Heart right ventricle (tissue), 16 donors: Measurements from ENCODE around the gene LRP1B. TPM values are rescaled to one million over a fixed set of nuclear protein-coding genes. Genes with fewer than 3 reads are reported as not detected.

ENCODE experiments used
- ATAC-seq, 8 donors: fragments of 200-7000 bp; cut with Tn5 transposase; one replicate each; pipeline ENCODE4 v1.9.1; 2020; ENCODE audit warnings: mild to moderate bottlenecking in 8 of 8, moderate library complexity in 8 of 8, moderate number of reproducible peaks in 1 of 8
- DNase-seq, 2 donors: peaks; one replicate each; pipeline ENCODE4 v3.0.0-alpha.2; 2020
- H3K27ac ChIP-seq, 10 donors: fragments of 200-600 bp; sonication (generic) in 2 of 10; one replicate each; pipeline versions ENCODE4 v1.5.0 to v1.8.0; 2020 to 2022; ENCODE audit warnings: mild to moderate bottlenecking in 3 of 10
- H3K27me3 ChIP-seq, 7 donors: fragments of 200-600 bp; one replicate each; pipeline ENCODE4 v1.8.0; 2021 to 2022; ENCODE audit warnings: mild to moderate bottlenecking in 2 of 7
- H3K36me3 ChIP-seq, 9 donors: fragments of 200-600 bp; sonication (generic) in 1 of 9; one replicate each; pipeline versions ENCODE4 v1.5.0 to v1.8.0; 2020 to 2022; ENCODE audit warnings: mild to moderate bottlenecking in 2 of 9
- H3K4me1 ChIP-seq, 9 donors: fragments of 200-600 bp; sonication (generic) in 1 of 9; one replicate each; pipeline versions ENCODE4 v1.5.0 to v1.8.0; 2020 to 2022; ENCODE audit warnings: mild to moderate bottlenecking in 4 of 9
- H3K4me3 ChIP-seq, 10 donors: fragments of 200-600 bp; sonication (generic) in 2 of 10; one replicate each; pipeline versions ENCODE4 v1.5.0 to v1.8.0; 2020 to 2022; ENCODE audit warnings: mild to moderate bottlenecking in 7 of 10, moderate library complexity in 2 of 10
- H3K9me3 ChIP-seq, 11 donors: fragments of 200-600 bp in 10 of 11; sonication (generic) in 2 of 11; one replicate each; pipeline versions ENCODE4 v1.5.0 to v1.8.0; 2013 to 2022; ENCODE audit warnings: mild to moderate bottlenecking in 2 of 11, control low read depth in 1 of 11, moderate library complexity in 1 of 11
- CTCF ChIP-seq, 9 donors: fragments of 200-600 bp; sonication (generic) in 2 of 9; IDR thresholded peaks; one replicate each; pipeline versions ENCODE4 v1.5.0 to v1.8.0; 2021 to 2022; ENCODE audit warnings: antibody characterized with exemption in 9 of 9, mild to moderate bottlenecking in 5 of 9, moderate library complexity in 1 of 9
- WGBS, 2 donors: extraction: QIAGEN DNeasy Blood & Tissue Kit; methylation state at CpG; one replicate each; pipeline ENCODE4 v1.1.7; 2013; ENCODE audit warnings: inconsistent platforms in 1 of 2; 5-methylcytosine and 5-hydroxymethylcytosine counted together
- intact Hi-C, 10 donors: fragments of 100-400 bp; cut with DNase I; formaldehyde crosslinking; loops; one replicate each; pipeline versions ENCODE4 v1.11.1 to v1.14.2; 2022
- polyA plus RNA-seq, 2 donors: library from polyadenylated mRNA; stranded (reverse); fragments of 200-250 nt; gene quantifications; one replicate each; pipeline ENCODE4 v1.2.3, GENCODE V29; 2013
- total RNA-seq, 10 donors: library from RNA; stranded (reverse); fragmentation: NEBNext Ultra II Directional in 3 of 10; extraction: Animal tissue kit (Norgen Biotek cat#: 25700) in 3 of 10; gene quantifications; one replicate each; pipeline versions ENCODE4 v1.2.1 to v1.2.4, GENCODE V29; 2021 to 2023
- donor health status: Arrhythmogenic right ventricular cardiomyopathy.
- donor health status: ischemic (EF 13 %, LVEDD 7.1; RV severe dilation, severe dysfunction).
- donor health status: healthy with polysubstance abuse.
- donor health status: DM: no; HTN: yes; CAD: no.
- donor health status: DM: no; HTN: no; CAD: no.
- donor health status: ischemic (EF 25% LVEDD 6.9; RV normal size, moderate dysfunction).
- donor health status: ischemic (EF 25% LVEDD 5.7; RV mildly dilated, moderate dysfunction).
- donor health status: healthy.
- donor health status: DM: yes; HTN: yes; CAD: no.
- donor health status: Ischemic cardiomyopathy.
- donor health status: ischemic (EF 35%, LVEDD 5.7; RV mildly dilated, moderate dysfunction).
- donor health status: nonischemic (EF 11% LVEDD 7.7; RV severe dilation, severe dysfunction).
- donor health status: DM: yes; HTN: yes; CAD: no.
- donor health status: PGD.
- donor health status: ischemic (EF 29% LVEDD 5.4; RV normal size, mild dysfunction).
- donor health status: nonischemic (EF 23%, LVEDD 6.1; RV moderate dilation, normal function).

The LRP1B gene
- total and polyA plus RNA-seq, 12 donors, result 0.02 to 0.27 (median 0.14) TPM; not detected in 1

- DNase-seq, result no peak
- 71 to 76% methylated on average over 1 of the region's 1 CpG for WGBS, 2 donors
- no peaks in the 10 kb centered on the region for H3K36me3 ChIP-seq
- H3K27me3 ChIP-seq, result no peaks in the 10 kb centered on the region
- no peak for TF ChIP-seq CTCF (IDR thresholded peaks at IDR 0.05)
- ATAC-seq, result no peak
- no peak overlapping the region for H3K4me3 ChIP-seq
- H3K4me1 ChIP-seq, result no peaks in the 10 kb centered on the region
- no peak overlapping the region for H3K27ac ChIP-seq
- intact Hi-C loops, result no loop called here
- H3K9me3 ChIP-seq, result no peaks in the 10 kb centered on the region
These were observed 639.9 kb downstream of the LRP1B start for GRCh38 chr2:141490886-141491285.

GRCh38 chr2:141482697-141483096 lies 648.1 kb downstream of the LRP1B start:
- Histone ChIP-seq H3K27me3 (no peaks in the 10 kb centered on the region), H3K9me3 (peaks cover 0 to 10% (median 0%) of the 10 kb centered on the region in 11 donors), H3K4me1 (no peaks in the 10 kb centered on the region), H3K36me3 (no peaks in the 10 kb centered on the region), H3K27ac (no peak overlapping the region), H3K4me3 (no peak overlapping the region)
- DNase-seq (no peak), ATAC-seq (no peak)
- WGBS, 2 donors, result 93 to 96% methylated on average over 3 of the region's 3 CpGs
- no peak for TF ChIP-seq CTCF (IDR thresholded peaks at IDR 0.05)
- intact Hi-C loops, result no loop called here

GRCh38 chr2:141475801-141476200 lies 655.0 kb downstream of the LRP1B start:
- ATAC-seq, result no peak
- H3K9me3 ChIP-seq, result no peaks in the 10 kb centered on the region
- no peak overlapping the region for H3K4me3 ChIP-seq
- no peak for DNase-seq
- no peaks in the 10 kb centered on the region for H3K27me3 ChIP-seq
- H3K36me3 ChIP-seq, result no peaks in the 10 kb centered on the region
- no peak overlapping the region for H3K27ac ChIP-seq
- 78 to 82% methylated on average over 6 of the region's 6 CpGs for WGBS, 2 donors
- H3K4me1 ChIP-seq, result no peaks in the 10 kb centered on the region
- TF ChIP-seq CTCF (IDR thresholded peaks at IDR 0.05), result no peak
- intact Hi-C loops, result no loop called here

GRCh38 chr2:141468761-141469160 lies 662.1 kb downstream of the LRP1B start:
- TF ChIP-seq CTCF (IDR thresholded peaks at IDR 0.05), result no peak
- Histone ChIP-seq H3K27me3 (no peaks in the 10 kb centered on the region), H3K4me1 (no peaks in the 10 kb centered on the region), H3K4me3 (no peak overlapping the region), H3K36me3 (no peaks in the 10 kb centered on the region), H3K27ac (no peak overlapping the region), H3K9me3 (no peaks in the 10 kb centered on the region)
- ATAC-seq (no peak), DNase-seq (no peak)
- intact Hi-C loops, result no loop called here
- 68 to 72% methylated on average over 6 of the region's 6 CpGs for WGBS, 2 donors

GRCh38 chr2:141467331-141467730 lies 663.5 kb downstream of the LRP1B start:
- Histone ChIP-seq H3K9me3 (no peaks in the 10 kb centered on the region), H3K27ac (no peak overlapping the region), H3K4me3 (no peak overlapping the region), H3K36me3 (no peaks in the 10 kb centered on the region), H3K27me3 (no peaks in the 10 kb centered on the region), H3K4me1 (no peaks in the 10 kb centered on the region)
- intact Hi-C loops, result no loop called here
- ATAC-seq (no peak), DNase-seq (no peak)
- 52 to 66% methylated on average over 1 of the region's 1 CpG for WGBS, 2 donors
- no peak for TF ChIP-seq CTCF (IDR thresholded peaks at IDR 0.05)
